SU-DHL-6 (cell line): Measurements from ENCODE around the gene LCP2.
A peak's percentile ranks its signal among the peaks of the same experiment; 100 is the strongest.

ENCODE experiments used
- CTCF ChIP-seq: fragments of 200-600 bp; sonication (generic); IDR thresholded peaks from one replicate; pipeline ENCODE4 v1.5.1; 2017; ENCODE audit warnings: antibody characterized with exemption, mild to moderate bottlenecking, low read length, moderate library complexity; ENCODE audit not compliant: insufficient read depth, poor library complexity, severe bottlenecking
- EZH2phosphoT487 ChIP-seq: fragments of 200-600 bp; sonication (generic), shearing (Covaris generic); conservative IDR thresholded peaks from 2 replicates; pipeline ENCODE4 v1.6.1; 2018; ENCODE audit warnings: mild to moderate bottlenecking, antibody characterized with exemption, low read length, moderate library complexity, mixed read lengths

- peak; percentile 54 for TF ChIP-seq CTCF
- TF ChIP-seq EZH2phosphoT487 = no peak
These were observed 72.0 kb downstream of the LCP2 start for GRCh38 chr5:170225326-170226128.
